Ammon's horn (tissue), 1 donor: Measurements from ENCODE around the gene ABCA3.

ENCODE experiments used
- DNase-seq: peaks from one replicate; pipeline ENCODE4 v3.0.0-alpha.2; 2016; ENCODE audit warnings: low spot score

ABCA3 gene

GRCh38 chr16:2235234-2235651 lies 105.3 kb downstream of the ABCA3 start:
- no peak for DNase-seq

GRCh38 chr16:2234813-2235170 lies 105.7 kb downstream of the ABCA3 start:
- no peak for DNase-seq

- DNase-seq: no peak
Observed at GRCh38 chr16:2233872-2234812, 106.4 kb downstream of the ABCA3 start.

GRCh38 chr16:2233046-2233775 lies 107.3 kb downstream of the ABCA3 start:
- DNase-seq: no peak

- no peak for DNase-seq
Observed at GRCh38 chr16:2232094-2232990, 108.2 kb downstream of the ABCA3 start.

- no peak for DNase-seq
Observed at GRCh38 chr16:2231016-2231931, 109.3 kb downstream of the ABCA3 start.

- no peak for DNase-seq
Observed at GRCh38 chr16:2230376-2230775, 110.2 kb downstream of the ABCA3 start.

GRCh38 chr16:2229632-2230250 lies 110.8 kb downstream of the ABCA3 start:
- no peak for DNase-seq

- DNase-seq: no peak
Observed at GRCh38 chr16:2229091-2229490, 111.4 kb downstream of the ABCA3 start.

GRCh38 chr16:2228161-2228824 lies 112.2 kb downstream of the ABCA3 start:
- DNase-seq: no peak

GRCh38 chr16:2226918-2227317 lies 113.6 kb downstream of the ABCA3 start:
- no peak for DNase-seq

- DNase-seq: no peak
Observed at GRCh38 chr16:2226245-2226793, 114.2 kb downstream of the ABCA3 start.
